Measurements from ENCODE around the gene ADI1.
"Not testable (repeated sequence)": the region's sequence is repeated elsewhere in the genome, so short reads cannot be mapped to it uniquely, and the experiment has no call there.

The ADI1 gene

GRCh38 chr2:3493615-3494007, 25.7 kb downstream of the ADI1 start:
- DNase-seq (ENCODE audit: low read depth in 3 of 3) = no peak

DNA sequence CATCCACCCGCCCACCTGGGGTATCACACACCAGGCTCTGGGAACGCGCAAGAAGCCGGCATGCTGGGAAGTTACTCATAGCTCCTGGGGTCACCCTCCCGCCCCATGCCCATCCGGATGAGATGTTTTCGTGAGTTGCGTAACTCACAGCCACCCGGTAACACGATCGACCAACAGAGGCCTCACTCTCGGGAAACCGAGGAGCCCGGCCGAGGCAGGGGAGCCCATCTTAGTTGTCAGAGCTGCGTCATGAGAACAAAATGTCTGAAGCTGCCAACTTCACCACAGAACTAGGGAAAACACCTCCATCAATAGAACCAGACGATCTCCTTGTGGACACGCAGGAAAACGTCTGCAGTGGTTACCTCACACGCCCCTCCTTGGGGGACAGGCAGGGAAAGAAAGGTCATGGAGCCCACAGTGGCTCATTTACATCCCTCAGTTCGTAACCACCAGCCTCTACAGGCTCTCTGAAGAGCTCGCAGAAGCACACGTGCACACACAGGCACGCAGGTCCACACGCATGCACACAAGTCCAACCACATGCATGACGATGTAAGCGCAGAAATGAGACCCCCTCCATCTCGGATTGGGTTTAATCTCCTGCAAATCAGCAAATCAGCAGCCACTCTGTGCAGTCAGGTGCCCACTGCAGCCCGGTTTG, 26.2 kb downstream of the ADI1 start:
- DNase-seq (ENCODE audit: low read depth in 3 of 3) = no peak

- not testable (repeated sequence) for DNase-seq (ENCODE audit: low read depth in 3 of 3)
These were observed 26.9 kb downstream of the ADI1 start for GRCh38 chr2:3492475-3492787.

GRCh38 chr2:3491716-3492474, 27.4 kb downstream of the ADI1 start:
- DNase-seq (ENCODE audit: low read depth in 3 of 3) = no peak

DNA sequence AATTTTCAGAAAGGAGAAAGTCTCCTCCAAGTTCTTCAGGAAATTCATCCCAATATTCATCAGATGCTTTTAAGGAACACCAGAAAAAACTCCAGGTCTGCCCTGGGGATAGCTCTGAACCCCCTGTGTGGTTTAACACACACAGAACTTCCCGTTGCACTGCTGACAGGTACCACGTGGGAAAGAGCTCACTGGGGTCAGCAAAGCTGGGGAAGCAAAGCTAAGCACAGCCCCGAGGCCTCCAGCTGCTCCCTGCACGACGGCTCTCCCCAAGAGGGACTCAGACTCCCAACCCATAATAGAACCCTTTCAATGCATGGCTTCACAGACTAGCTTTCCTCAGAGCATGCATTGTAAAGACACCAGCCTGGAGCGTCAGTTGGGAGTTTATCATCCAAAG, 28.0 kb downstream of the ADI1 start:
- no peak for DNase-seq (ENCODE audit: low read depth in 3 of 3)

DNA sequence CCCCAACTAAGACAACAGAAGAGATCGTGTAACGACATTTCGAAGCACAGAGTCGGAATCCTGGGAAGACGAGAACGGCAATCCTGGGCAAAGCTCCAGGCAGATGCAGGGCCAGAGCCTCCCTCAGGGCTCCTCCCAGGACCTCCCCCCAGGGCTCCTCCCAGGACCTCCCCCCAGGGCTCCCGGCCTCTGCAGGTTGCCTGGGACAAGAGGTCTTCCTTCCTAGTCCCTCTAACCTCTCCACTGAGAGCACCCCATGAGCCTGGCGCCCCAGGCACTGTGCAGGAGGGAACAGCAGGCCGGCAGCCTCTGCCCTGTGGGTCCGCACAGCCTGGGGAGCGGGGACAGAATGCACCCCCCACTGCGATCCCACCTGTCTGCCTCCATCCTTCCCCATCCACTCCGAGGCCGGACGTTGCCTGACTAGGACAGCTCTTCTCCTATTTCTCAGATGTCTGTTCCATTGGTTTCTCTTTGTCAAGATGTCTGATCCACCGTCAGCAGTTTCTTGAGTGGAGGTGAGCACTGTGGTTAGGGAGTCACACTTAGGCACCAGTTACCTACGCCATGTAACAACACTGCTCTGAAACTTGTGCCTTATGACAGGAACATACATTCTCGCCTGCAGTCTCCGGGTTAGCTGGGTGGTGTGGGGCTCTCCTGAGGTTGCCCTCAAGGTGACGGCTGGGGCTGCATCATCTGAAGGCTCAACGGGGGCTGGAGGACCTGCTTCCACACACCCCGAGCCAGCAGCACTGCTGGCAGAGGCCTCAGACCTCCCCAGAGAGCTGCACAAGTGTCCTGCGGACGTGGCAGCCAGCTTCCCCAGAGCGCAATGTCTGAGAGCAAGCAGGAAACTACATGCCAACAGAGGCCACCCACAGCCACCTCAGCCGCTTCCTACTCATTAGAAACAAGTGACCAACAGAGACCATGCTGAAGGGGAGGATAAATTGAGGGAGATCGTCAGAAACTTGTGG, 28.9 kb downstream of the ADI1 start:
- DNase-seq (ENCODE audit: low read depth in 3 of 3) = no peak

- DNase-seq (ENCODE audit: low read depth in 3 of 3) = no peak
These were observed 29.6 kb downstream of the ADI1 start for GRCh38 chr2:3489764-3490115.

DNA sequence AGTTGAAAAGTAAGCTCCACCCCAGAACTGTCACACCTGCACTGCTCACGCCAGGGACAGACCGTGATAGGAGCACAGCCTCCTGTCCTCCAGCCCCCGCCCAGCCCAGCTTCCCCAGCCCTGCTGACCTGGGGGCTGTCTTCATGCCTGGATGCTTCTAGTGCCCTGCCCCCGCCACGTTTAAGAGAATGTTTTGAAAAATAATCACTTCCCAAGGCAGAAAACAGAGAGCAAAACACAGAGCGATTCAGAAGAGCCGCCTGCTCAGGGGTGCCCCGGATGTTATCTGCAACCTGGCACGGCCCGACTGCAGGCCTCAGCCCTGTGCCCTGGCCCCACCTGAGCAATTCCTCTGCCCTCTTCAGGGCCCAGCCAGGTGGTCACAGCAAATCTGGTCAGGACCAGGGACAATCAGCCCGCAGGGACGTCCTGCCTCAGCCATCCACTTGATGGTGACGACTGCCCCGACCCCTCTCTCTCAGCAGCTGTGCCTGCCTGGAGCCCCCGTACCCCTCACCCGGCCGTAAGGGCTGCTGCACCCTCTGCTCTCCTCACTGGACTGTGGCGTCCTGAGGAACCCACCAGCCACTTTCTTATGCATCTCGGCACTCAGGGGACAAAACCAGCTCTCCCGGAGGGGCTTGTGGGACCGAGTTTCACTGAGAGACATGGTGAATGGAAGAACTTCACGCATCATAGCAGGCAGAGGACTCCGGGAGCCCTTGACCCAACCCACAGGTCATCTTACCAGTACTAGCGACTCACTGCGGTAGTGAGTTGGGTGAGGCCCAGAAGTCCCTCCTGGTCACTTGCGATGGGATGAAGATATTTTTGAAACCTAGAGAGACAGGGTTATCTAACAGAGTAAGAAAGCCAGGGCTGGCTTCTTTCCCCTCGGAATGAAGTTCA, 30.2 kb downstream of the ADI1 start:
- DNase-seq (ENCODE audit: low read depth in 3 of 3) = no peak

DNA sequence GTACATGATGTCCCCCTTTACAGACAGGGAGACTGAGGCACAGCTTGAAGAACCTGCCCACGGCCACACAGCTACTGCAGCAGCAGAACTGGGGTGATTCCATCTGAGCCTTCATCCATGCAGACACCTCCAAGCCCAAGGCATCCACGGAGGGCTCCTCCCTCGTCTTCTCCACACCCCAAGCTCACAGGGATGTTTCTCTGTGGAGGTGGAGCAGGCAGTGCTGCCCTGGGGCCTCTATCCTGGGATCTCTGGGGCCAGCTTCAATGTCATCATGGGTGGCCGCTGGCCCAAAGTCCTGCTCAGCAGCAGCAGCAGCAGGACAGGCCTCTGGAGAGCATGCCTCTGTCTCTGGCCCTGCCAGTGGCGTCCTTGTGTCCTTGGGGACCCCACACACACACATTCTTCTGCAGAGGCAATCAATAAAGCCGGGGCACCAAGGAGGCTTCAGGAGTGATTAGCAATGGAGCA, 31.2 kb downstream of the ADI1 start:
- DNase-seq (ENCODE audit: low read depth in 3 of 3) = no peak

GRCh38 chr2:3487432-3487831, 31.9 kb downstream of the ADI1 start:
- no peak for DNase-seq (ENCODE audit: low read depth in 3 of 3)

- no peak for DNase-seq (ENCODE audit: low read depth in 3 of 3)
These were observed 32.3 kb downstream of the ADI1 start for GRCh38 chr2:3487028-3487425.

- DNase-seq (ENCODE audit: low read depth in 3 of 3) = no peak
These were observed 33.0 kb downstream of the ADI1 start for GRCh38 chr2:3486047-3487027.

GRCh38 chr2:3485166-3485565, 34.2 kb downstream of the ADI1 start:
- DNase-seq (ENCODE audit: low read depth in 3 of 3) = no peak

DNA sequence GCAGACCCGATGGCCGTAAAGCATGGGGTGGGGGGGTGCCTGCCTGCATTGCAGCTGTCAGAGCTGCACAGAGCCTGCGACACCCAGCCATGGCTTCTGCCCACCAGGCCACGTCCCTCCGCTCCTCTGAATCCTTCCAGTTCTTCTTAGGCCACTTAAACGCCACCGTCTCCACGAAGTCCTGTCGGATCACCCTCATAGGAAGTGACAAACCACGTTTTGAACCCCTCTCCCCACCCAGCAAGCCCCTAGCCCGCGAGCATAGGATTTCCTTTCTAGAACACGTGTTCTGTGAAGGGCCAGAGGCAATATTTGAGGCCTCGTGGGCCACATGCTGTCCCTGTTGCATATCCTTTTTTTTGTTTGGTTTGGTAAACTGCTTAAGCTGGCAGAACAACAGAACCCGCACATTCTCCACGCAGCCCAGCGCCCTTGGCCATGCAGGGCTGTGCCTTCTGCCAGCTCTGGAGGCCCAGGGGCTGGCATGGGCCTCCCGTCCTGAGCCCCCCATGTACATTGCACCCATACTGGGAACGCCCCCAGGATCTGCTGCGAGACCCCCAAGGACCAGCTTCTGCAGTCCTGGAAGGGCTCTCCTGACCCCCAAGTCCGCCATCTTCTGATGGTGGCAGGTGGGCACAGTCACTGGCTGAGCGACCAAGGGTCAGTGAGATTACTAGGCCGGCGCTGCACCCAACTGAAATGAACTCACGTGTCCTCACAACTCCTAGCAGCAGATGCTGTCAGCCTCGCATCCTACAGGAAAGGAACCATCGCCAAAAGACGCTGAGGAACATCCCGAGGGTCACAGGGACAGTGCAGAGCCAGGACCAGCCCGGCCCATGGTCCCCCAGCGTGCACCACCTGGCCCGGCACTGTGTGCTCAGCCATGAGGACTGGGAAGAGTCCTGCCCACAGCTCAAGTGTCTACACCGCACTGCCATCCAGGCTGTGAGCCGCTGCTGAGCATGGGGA, 35.1 kb downstream of the ADI1 start:
- DNase-seq (ENCODE audit: low read depth in 3 of 3) = no peak

DNA sequence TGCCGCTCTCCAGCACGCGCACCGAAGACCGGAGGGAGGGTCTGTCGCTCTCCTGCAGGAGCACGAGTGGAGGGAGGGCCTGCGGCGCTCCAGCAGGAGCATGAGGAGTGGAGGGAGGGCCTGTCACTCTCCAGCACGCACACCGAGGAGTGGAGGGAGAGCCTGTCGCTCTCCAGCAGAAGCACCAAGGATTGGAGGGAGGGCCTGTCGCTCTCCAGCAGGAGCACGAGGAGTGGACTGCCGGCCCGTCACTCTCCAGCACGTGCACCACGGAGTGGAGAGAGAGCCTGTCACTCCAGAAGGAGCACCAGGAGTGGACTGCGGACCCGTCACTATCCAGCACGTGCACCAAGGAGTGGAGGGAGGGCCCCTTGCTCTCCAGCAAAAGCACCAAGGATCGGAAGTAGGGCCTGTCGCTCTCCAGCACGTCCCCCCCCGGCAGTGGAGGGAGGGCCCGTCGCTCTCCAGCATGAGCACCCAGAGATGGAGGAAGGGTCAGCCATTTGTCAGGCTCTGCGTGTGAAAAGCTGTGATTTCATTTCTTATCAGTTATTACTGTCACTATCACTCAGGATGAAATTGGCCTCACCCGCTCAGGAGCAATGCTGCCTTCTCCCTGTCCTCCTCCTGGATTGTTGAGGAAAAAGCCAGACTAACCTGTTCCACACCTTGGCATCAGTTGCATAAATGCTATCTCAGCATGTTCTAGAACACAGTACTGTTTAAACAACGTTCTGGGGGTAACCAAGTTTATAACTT, 35.9 kb downstream of the ADI1 start:
- DNase-seq (ENCODE audit: low read depth in 3 of 3) = no peak

DNA sequence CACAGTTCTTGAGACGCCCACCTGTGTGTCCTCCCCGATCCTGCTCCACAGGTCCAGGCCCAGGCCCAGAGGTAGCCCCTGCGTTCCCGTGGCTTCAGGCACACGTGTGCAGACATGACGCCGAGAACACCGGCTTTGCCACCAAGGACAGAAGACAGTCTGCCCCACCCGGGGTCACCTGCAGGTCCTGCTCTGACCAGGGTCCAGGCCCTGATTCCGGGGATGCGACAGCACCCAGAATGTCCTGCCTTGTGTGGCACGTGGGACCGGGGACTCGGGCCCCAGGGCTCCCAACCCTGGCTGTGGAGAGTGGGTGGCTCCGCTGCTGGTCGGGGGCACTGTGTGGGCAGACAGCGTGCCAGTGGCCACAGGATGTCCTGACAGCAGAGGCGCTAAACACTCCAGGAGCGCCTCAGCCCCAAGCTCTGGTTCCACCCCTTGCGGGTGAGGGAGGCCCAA, 36.9 kb downstream of the ADI1 start:
- DNase-seq (ENCODE audit: low read depth in 3 of 3) = no peak

- no peak for DNase-seq (ENCODE audit: low read depth in 3 of 3)
These were observed 37.5 kb downstream of the ADI1 start for GRCh38 chr2:3481736-3482362.

GRCh38 chr2:3481011-3481400, 38.3 kb downstream of the ADI1 start:
- no peak for DNase-seq (ENCODE audit: low read depth in 3 of 3)
